Endothelial cell of umbilical vein (primary cell): ENCODE data around the gene RAD23B.

Experiments used
- CTCF ChIP-seq, 2 donors: IDR thresholded peaks; 1 replicate in 1 of 2; 2 replicates in 1 of 2; pipeline ENCODE4 v1.5.1; 2011; ENCODE audit warnings: low read length in 2 of 2, mild to moderate bottlenecking in 2 of 2, moderate library complexity in 2 of 2, control low read depth in 1 of 2, inconsistent platforms in 1 of 2, low read depth in 1 of 2; ENCODE audit not compliant: insufficient read depth in 1 of 2; ENCODE audit errors: extremely low read depth in 1 of 2
- EZH2 ChIP-seq: IDR thresholded peaks from 2 replicates; pipeline ENCODE4 v1.6.1; 2012; ENCODE audit warnings: borderline replicate concordance, low read depth, mild to moderate bottlenecking, moderate library complexity, low read length, inconsistent platforms; ENCODE audit not compliant: severe bottlenecking
- GATA2 ChIP-seq: IDR thresholded peaks from 2 replicates; pipeline ENCODE4 v1.7.0; 2011; ENCODE audit warnings: low read depth, mild to moderate bottlenecking, moderate library complexity, mixed read lengths, low read length; ENCODE audit not compliant: insufficient read length, insufficient read depth
- MAX ChIP-seq: IDR thresholded peaks from 2 replicates; pipeline ENCODE4 v1.6.1; 2011; ENCODE audit not compliant: insufficient read depth, insufficient read length
- MYC ChIP-seq: IDR thresholded peaks from one replicate; pipeline ENCODE4 v1.6.1; 2011; ENCODE audit warnings: mild to moderate bottlenecking, low read depth, low read length
- POLR2A ChIP-seq: IDR thresholded peaks from 2 replicates; pipeline ENCODE4 v1.6.1; 2012; ENCODE audit warnings: low read depth, mild to moderate bottlenecking, control low read depth, low read length
- POLR2AphosphoS5 ChIP-seq: IDR thresholded peaks from 2 replicates; pipeline ENCODE4 v1.6.1; 2012; ENCODE audit warnings: low read depth, mild to moderate bottlenecking, control low read depth, low read length, moderate library complexity; ENCODE audit not compliant: insufficient read depth

DNA sequence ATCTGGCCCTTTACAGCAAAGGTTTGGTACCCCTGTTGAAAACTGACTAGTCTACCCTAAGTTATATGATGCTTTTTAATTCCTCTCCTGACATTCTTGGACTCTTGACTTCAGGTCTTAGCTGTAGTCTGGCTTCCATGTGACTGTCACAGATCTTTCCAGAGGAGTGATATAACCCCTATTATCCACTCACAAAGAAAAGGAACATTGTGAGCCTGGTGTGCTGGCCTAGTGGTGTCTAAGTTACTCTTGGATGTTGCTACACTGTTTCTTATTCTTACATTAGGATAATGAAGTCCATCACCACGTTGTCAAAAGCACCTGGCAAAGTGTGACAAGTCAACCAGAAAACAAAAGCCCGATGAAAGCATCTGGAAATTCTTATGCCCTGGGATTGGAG lies 49.8 kb downstream of the RAD23B start:
- TF ChIP-seq CTCF (IDR thresholded peaks at IDR 0.05; ENCODE audit: extremely low read depth in 1 of 2, insufficient read depth in 1 of 2, low read depth in 1 of 2, low read length in 2 of 2) = no peak
- TF ChIP-seq GATA2 = no peak
- TF ChIP-seq EZH2 = no peak
- TF ChIP-seq POLR2A = no peak
- no peak for TF ChIP-seq POLR2AphosphoS5
- no peak for TF ChIP-seq MAX
- no peak for TF ChIP-seq MYC
